ENCODE measurements around the gene ABCG1. TPM values are rescaled to one million over a fixed set of nuclear protein-coding genes. Genes with fewer than 3 reads are reported as not detected.

Gene ABCG1
- total and polyA plus RNA-seq, 2 experiments from 2014 or later, result 1.3 to 4.4 TPM

DNA sequence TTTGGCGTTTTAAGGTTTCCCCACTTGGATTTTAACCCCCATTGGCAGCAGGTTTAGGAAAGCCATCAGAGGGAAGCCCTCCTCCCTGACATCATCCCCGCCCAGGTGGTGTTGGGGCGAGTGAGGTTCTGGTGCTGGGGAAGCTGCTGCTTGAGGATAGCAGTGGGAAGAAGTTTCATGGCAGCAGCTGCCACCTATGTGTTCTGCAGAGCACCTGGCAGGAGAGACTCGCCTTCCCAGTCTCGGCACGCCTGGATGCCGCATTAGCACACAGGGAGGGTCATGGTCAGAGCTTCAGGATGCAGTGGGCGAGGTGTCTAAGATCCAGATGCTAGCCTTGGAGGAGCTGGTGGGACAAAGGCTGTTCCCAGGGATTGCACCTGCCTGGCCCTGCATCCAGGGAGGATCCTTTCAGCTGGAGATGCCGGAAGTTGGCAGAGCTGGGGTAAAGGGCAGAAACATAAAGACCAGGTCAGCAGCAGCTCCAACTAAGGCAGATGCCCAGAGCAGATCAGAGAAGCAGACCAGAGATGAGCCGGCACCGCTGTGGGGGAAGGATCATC, 33.9 kb downstream of the ABCG1 start:
- Mint-ChIP-seq H3K27me3 (ENCODE audit: insufficient read depth, low read depth, poor library complexity) (peaks cover 12% of the 10 kb centered on the region), H3K4me3 (no peak overlapping the region), H3K27ac (no peak overlapping the region), H3K36me3 (ENCODE audit: low read depth) (no peaks in the 10 kb centered on the region), H3K9me3 (no peaks in the 10 kb centered on the region), H3K4me1 (no peaks in the 10 kb centered on the region)
- Histone ChIP-seq H3K4me1 (ENCODE audit: insufficient read depth) (no peaks in the 10 kb centered on the region), H3K9me2 (ENCODE audit: insufficient read depth) (no peaks in the 10 kb centered on the region), H3K4me3 (no peak overlapping the region), H2AFZ (no peak overlapping the region), H3K4me2 (no peak overlapping the region), H3K79me2 (replicated peaks; ENCODE audit: insufficient read depth) (no peaks in the 10 kb centered on the region), H3K27me3 (ENCODE audit: insufficient read depth) (no peaks in the 10 kb centered on the region), H3K27ac (ENCODE audit: low read depth) (no peak overlapping the region), H3F3A (replicated peaks; ENCODE audit: low read depth) (no peaks in the 10 kb centered on the region), H4K20me1 (replicated peaks; ENCODE audit: insufficient read depth) (no peaks in the 10 kb centered on the region), H3K36me3 (ENCODE audit: insufficient read depth) (no peaks in the 10 kb centered on the region)
- no peak for ATAC-seq
- no peak for DNase-seq (ENCODE audit: low spot score)
- TF ChIP-seq, protein P1, sequence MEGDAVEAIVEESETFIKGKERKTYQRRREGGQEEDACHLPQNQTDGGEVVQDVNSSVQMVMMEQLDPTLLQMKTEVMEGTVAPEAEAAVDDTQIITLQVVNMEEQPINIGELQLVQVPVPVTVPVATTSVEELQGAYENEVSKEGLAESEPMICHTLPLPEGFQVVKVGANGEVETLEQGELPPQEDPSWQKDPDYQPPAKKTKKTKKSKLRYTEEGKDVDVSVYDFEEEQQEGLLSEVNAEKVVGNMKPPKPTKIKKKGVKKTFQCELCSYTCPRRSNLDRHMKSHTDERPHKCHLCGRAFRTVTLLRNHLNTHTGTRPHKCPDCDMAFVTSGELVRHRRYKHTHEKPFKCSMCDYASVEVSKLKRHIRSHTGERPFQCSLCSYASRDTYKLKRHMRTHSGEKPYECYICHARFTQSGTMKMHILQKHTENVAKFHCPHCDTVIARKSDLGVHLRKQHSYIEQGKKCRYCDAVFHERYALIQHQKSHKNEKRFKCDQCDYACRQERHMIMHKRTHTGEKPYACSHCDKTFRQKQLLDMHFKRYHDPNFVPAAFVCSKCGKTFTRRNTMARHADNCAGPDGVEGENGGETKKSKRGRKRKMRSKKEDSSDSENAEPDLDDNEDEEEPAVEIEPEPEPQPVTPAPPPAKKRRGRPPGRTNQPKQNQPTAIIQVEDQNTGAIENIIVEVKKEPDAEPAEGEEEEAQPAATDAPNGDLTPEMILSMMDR (conservative IDR thresholded peaks at IDR 0.05; ENCODE audit: low read depth in 2 of 2), result no peak

DNA sequence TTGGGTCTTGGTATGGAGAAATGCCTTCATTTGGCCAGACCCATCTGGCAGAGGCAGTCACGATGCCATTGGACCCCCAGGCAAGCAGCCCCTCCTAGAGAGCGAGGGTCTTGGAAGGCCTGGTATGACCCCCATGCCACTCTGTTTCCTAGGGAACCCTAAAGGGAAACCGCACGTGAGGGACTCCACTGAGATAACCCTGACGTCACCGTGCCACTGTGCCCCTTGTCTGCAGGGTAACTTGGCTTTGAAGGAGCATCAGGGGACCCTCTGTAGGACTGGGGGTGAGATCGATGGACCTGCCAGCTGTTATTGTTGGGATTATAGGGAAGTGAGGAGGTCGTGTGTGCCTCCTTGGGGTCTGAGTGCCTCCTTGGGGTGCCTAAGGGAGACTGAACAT, 34.5 kb downstream of the ABCG1 start:
- Histone ChIP-seq H3K36me3 (ENCODE audit: insufficient read depth) (no peaks in the 10 kb centered on the region), H3K27me3 (ENCODE audit: insufficient read depth) (no peaks in the 10 kb centered on the region), H2AFZ (no peak overlapping the region), H3K9me2 (ENCODE audit: insufficient read depth) (no peaks in the 10 kb centered on the region), H4K20me1 (replicated peaks; ENCODE audit: insufficient read depth) (no peaks in the 10 kb centered on the region), H3K4me1 (ENCODE audit: insufficient read depth) (no peaks in the 10 kb centered on the region), H3K4me2 (no peak overlapping the region), H3K79me2 (replicated peaks; ENCODE audit: insufficient read depth) (no peaks in the 10 kb centered on the region), H3K4me3 (no peak overlapping the region), H3K27ac (ENCODE audit: low read depth) (no peak overlapping the region), H3F3A (replicated peaks; ENCODE audit: low read depth) (no peaks in the 10 kb centered on the region)
- no peak overlapping the region for H3K27ac Mint-ChIP-seq
- no peaks in the 10 kb centered on the region for H3K36me3 Mint-ChIP-seq (ENCODE audit: low read depth)
- TF ChIP-seq EZH2phosphoT487 (IDR thresholded peaks at IDR 0.05; ENCODE audit: unreplicated experiment), result no peak
- peaks cover 12% of the 10 kb centered on the region for H3K27me3 Mint-ChIP-seq (ENCODE audit: insufficient read depth, low read depth, poor library complexity)
- DNase-seq (ENCODE audit: low spot score) (no peak), ATAC-seq (no peak)
- H3K4me1 Mint-ChIP-seq, result no peaks in the 10 kb centered on the region
- no peak overlapping the region for H3K4me3 Mint-ChIP-seq
- no peaks in the 10 kb centered on the region for H3K9me3 Mint-ChIP-seq

DNA sequence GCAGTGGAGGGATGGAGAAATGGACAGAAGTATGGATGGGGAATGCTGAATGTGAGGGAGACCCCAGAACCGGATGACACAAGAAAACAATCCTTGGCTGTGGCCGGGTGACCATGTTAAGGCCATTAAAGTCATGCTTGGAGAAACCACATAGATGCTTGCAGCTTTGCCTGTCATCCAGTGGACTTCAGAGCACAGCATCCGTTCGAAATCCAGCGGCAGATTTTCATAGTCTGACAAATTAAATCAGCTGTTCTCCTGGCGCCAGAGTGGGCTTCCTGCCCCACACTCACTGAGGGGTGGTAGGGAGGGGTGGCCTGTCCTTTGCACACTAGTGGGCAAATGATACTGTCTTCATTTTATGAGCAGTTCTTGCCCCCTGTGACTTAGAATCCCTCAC, 35.1 kb downstream of the ABCG1 start:
- Histone ChIP-seq H3K27ac (ENCODE audit: low read depth) (no peak overlapping the region), H3K4me3 (no peak overlapping the region), H3K27me3 (ENCODE audit: insufficient read depth) (no peaks in the 10 kb centered on the region), H3K4me1 (ENCODE audit: insufficient read depth) (no peaks in the 10 kb centered on the region), H2AFZ (no peak overlapping the region), H3K79me2 (replicated peaks; ENCODE audit: insufficient read depth) (no peaks in the 10 kb centered on the region), H3F3A (replicated peaks; ENCODE audit: low read depth) (no peaks in the 10 kb centered on the region), H4K20me1 (replicated peaks; ENCODE audit: insufficient read depth) (no peaks in the 10 kb centered on the region), H3K36me3 (ENCODE audit: insufficient read depth) (no peaks in the 10 kb centered on the region), H3K4me2 (no peak overlapping the region), H3K9me2 (ENCODE audit: insufficient read depth) (no peaks in the 10 kb centered on the region)
- Mint-ChIP-seq H3K4me1 (no peaks in the 10 kb centered on the region), H3K36me3 (ENCODE audit: low read depth) (no peaks in the 10 kb centered on the region), H3K27me3 (ENCODE audit: insufficient read depth, low read depth, poor library complexity) (peaks cover 12% of the 10 kb centered on the region), H3K9me3 (no peaks in the 10 kb centered on the region), H3K27ac (peak overlapping the region; percentile 8; the same call in 1 of the 2 replicates), H3K4me3 (no peak overlapping the region)
- ATAC-seq, result no peak
- no peak for DNase-seq (ENCODE audit: low spot score)
- TF ChIP-seq NANOG (IDR thresholded peaks at IDR 0.05; ENCODE audit: borderline replicate concordance) (no peak), EZH2phosphoT487 (IDR thresholded peaks at IDR 0.05; ENCODE audit: unreplicated experiment) (no peak), ZNF331 (CRISPR knock-in tag; IDR thresholded peaks at IDR 0.05; ENCODE audit: low read depth) (no peak)
- TF ChIP-seq, protein P2, sequence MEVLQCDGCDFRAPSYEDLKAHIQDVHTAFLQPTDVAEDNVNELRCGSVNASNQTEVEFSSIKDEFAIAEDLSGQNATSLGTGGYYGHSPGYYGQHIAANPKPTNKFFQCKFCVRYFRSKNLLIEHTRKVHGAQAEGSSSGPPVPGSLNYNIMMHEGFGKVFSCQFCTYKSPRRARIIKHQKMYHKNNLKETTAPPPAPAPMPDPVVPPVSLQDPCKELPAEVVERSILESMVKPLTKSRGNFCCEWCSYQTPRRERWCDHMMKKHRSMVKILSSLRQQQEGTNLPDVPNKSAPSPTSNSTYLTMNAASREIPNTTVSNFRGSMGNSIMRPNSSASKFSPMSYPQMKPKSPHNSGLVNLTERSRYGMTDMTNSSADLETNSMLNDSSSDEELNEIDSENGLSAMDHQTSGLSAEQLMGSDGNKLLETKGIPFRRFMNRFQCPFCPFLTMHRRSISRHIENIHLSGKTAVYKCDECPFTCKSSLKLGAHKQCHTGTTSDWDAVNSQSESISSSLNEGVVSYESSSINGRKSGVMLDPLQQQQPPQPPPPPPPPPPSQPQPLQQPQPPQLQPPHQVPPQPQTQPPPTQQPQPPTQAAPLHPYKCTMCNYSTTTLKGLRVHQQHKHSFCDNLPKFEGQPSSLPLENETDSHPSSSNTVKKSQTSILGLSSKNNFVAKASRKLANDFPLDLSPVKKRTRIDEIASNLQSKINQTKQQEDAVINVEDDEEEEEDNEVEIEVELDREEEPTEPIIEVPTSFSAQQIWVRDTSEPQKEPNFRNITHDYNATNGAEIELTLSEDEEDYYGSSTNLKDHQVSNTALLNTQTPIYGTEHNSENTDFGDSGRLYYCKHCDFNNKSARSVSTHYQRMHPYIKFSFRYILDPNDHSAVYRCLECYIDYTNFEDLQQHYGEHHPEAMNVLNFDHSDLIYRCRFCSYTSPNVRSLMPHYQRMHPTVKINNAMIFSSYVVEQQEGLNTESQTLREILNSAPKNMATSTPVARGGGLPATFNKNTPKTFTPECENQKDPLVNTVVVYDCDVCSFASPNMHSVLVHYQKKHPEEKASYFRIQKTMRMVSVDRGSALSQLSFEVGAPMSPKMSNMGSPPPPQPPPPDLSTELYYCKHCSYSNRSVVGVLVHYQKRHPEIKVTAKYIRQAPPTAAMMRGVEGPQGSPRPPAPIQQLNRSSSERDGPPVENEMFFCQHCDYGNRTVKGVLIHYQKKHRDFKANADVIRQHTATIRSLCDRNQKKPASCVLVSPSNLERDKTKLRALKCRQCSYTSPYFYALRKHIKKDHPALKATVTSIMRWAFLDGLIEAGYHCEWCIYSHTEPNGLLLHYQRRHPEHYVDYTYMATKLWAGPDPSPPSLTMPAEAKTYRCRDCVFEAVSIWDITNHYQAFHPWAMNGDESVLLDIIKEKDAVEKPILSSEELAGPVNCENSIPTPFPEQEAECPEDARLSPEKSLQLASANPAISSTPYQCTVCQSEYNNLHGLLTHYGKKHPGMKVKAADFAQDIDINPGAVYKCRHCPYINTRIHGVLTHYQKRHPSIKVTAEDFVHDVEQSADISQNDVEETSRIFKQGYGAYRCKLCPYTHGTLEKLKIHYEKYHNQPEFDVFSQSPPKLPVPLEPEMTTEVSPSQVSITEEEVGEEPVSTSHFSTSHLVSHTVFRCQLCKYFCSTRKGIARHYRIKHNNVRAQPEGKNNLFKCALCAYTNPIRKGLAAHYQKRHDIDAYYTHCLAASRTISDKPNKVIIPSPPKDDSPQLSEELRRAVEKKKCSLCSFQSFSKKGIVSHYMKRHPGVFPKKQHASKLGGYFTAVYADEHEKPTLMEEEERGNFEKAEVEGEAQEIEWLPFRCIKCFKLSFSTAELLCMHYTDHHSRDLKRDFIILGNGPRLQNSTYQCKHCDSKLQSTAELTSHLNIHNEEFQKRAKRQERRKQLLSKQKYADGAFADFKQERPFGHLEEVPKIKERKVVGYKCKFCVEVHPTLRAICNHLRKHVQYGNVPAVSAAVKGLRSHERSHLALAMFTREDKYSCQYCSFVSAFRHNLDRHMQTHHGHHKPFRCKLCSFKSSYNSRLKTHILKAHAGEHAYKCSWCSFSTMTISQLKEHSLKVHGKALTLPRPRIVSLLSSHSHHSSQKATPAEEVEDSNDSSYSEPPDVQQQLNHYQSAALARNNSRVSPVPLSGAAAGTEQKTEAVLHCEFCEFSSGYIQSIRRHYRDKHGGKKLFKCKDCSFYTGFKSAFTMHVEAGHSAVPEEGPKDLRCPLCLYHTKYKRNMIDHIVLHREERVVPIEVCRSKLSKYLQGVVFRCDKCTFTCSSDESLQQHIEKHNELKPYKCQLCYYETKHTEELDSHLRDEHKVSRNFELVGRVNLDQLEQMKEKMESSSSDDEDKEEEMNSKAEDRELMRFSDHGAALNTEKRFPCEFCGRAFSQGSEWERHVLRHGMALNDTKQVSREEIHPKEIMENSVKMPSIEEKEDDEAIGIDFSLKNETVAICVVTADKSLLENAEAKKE (CRISPR knock-in tag; IDR thresholded peaks at IDR 0.05), result no peak
- TF ChIP-seq, protein P1 (conservative IDR thresholded peaks at IDR 0.05; ENCODE audit: low read depth in 2 of 2), result no peak

Data from GM23338 (cell line).